GM23338 (cell line): Measurements from ENCODE around the gene NECTIN2. TPM values are rescaled to one million over a fixed set of nuclear protein-coding genes. Genes with fewer than 3 reads are reported as not detected.

Experiments
- CTCF ChIP-seq, 2 experiments: fragments of 200-600 bp in 1 of 2; sonication (generic) in 1 of 2; conservative IDR thresholded peaks; 2 replicates each; pipeline versions ENCODE4 v1.5.1 to v1.6.1; 2016 to 2017; ENCODE audit warnings: antibody characterized with exemption in 2 of 2, low read depth in 2 of 2, mild to moderate bottlenecking in 2 of 2, moderate library complexity in 1 of 2
- ETS1 ChIP-seq: IDR thresholded peaks from 2 replicates; pipeline ENCODE4 v1.6.1; 2016; ENCODE audit warnings: antibody characterized with exemption
- EZH2 ChIP-seq: fragments of 200-600 bp; sonication (generic); IDR thresholded peaks from one replicate; pipeline ENCODE4 v1.8.0; 2017; ENCODE audit warnings: antibody characterized with exemption, mild to moderate bottlenecking, low read depth; ENCODE audit not compliant: unreplicated experiment
- STAT1 ChIP-seq: IDR thresholded peaks from one replicate; pipeline ENCODE4 v1.6.1; 2016; ENCODE audit warnings: antibody characterized with exemption; ENCODE audit not compliant: unreplicated experiment
- ZNF331 ChIP-seq: fragments of 250-450 bp; sonication (Bioruptor Pico); IDR thresholded peaks from 2 replicates; pipeline ENCODE4 v1.5.0; 2020; ENCODE audit warnings: low read depth, mild to moderate bottlenecking, moderate library complexity
- ZNF462 ChIP-seq: fragments of 250-450 bp; sonication (Bioruptor Pico); IDR thresholded peaks from 2 replicates; pipeline ENCODE4 v1.5.0; 2020; ENCODE audit warnings: mild to moderate bottlenecking, moderate library complexity
- polyA plus RNA-seq: library from polyadenylated mRNA; unstranded; fragments of >200 nt; fragmentation: Nextera tagmentation; extraction: Ambion mirVana; gene quantifications from 2 replicates; pipeline ENCODE4 v1.2.1, GENCODE V29; 2016
- total RNA-seq: library from RNA; depleted of rRNA; stranded (reverse); fragments of >200 nt; shearing (Covaris generic); gene quantifications from 2 replicates; pipeline ENCODE4 v1.2.3, GENCODE V29; 2014

NECTIN2 gene
- total and polyA plus RNA-seq, 2 experiments from 2014 or later, result 109 to 230 TPM

- no peak for TF ChIP-seq ZNF462 (CRISPR knock-in tag)
- no peak for TF ChIP-seq ZNF331 (CRISPR knock-in tag)
- no peak for TF ChIP-seq CTCF (conservative IDR thresholded peaks at IDR 0.05; ENCODE audit: low read depth in 2 of 2)
- no peak for TF ChIP-seq EZH2
- no peak for TF ChIP-seq STAT1
- no peak for TF ChIP-seq ETS1
Measured at GRCh38 chr19:44813841-44814470, 32.1 kb upstream of the NECTIN2 start (continued).
